A172 (cell line): ENCODE data around the gene PUS1. TPM values are rescaled to one million over a fixed set of nuclear protein-coding genes. Genes with fewer than 3 reads are reported as not detected.

ENCODE experiments used
- DNase-seq: peaks from one replicate; pipeline ENCODE4 v3.0.0-alpha.2; 2015; ENCODE audit warnings: low spot score
- total RNA-seq: library from RNA; depleted of rRNA; stranded (reverse); fragments of >200 nt; shearing (Covaris generic); gene quantifications from 2 replicates; pipeline ENCODE4 v1.2.3, GENCODE V29; 2014

Gene PUS1
- total RNA-seq, 1 experiment from 2014 or later, result 13.6 TPM

GRCh38 chr12:131902332-131903241 is 26.5 kb upstream of the PUS1 start:
- DNase-seq, result no peak

- no peak for DNase-seq
Measured at GRCh38 chr12:131903270-131904255, 25.5 kb upstream of the PUS1 start.

GRCh38 chr12:131904346-131904745 is 24.7 kb upstream of the PUS1 start:
- no peak for DNase-seq

- no peak for DNase-seq
Measured at GRCh38 chr12:131905081-131905629, 23.9 kb upstream of the PUS1 start.

GRCh38 chr12:131905630-131906091 is 23.4 kb upstream of the PUS1 start:
- DNase-seq, result no peak

GRCh38 chr12:131907379-131908091 is 21.5 kb upstream of the PUS1 start:
- DNase-seq, result no peak

GRCh38 chr12:131908092-131909080 is 20.7 kb upstream of the PUS1 start:
- no peak for DNase-seq

- no peak for DNase-seq
Measured at GRCh38 chr12:131909081-131909751, 19.9 kb upstream of the PUS1 start.

GRCh38 chr12:131909752-131910219 is 19.3 kb upstream of the PUS1 start:
- DNase-seq, result no peak

GRCh38 chr12:131910302-131911027 is 18.6 kb upstream of the PUS1 start:
- DNase-seq, result peak; percentile 55

GRCh38 chr12:131911028-131911650 is 17.9 kb upstream of the PUS1 start:
- no peak for DNase-seq

- DNase-seq, result no peak
Measured at GRCh38 chr12:131911851-131912477, 17.1 kb upstream of the PUS1 start.

GRCh38 chr12:131912518-131913274 is 16.4 kb upstream of the PUS1 start:
- DNase-seq, result peak; percentile 88

GRCh38 chr12:131913666-131914065 is 15.4 kb upstream of the PUS1 start:
- DNase-seq, result no peak

GRCh38 chr12:131914179-131914702 is 14.8 kb upstream of the PUS1 start:
- DNase-seq, result no peak

GRCh38 chr12:131915000-131915689 is 13.9 kb upstream of the PUS1 start:
- DNase-seq, result no peak
